ENCODE measurements around the gene AGTPBP1.

DNA sequence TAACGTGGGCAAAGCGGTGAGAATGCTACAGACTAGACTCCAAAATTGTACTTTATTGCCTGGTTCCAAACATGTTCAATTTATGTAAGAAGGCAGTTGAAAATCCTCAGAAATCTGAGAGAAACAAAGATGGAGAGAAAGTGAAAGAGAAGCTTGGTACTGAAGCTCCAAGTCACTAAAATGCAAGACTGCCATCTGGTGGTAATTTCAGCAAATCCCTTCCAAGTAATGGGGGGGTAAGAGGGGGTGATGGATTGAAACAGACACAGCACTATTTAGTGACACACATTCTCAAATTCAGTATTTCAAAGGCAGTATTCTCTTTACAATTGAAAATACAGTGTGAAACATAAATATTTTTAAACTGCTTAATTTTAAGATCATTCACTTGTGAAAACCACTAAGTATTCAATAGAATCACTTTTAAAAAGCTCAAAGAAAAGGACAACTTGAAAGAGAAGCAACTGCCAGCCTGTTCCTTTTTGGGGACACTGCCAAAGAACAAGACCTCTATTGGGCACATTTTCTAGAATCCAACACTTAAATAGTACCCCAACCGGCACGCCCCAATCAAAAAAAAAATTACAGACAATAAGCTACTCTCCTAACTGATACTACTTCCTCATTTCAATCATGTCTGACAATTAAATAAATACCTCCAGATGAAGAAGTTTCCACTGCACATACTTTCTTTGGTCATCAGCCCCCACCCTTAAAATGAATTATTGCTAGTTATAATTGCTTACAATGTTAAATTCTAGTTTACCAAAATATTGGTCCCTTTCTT, 131.5 kb downstream of the AGTPBP1 start:
- no peak for TF ChIP-seq EP300 (IDR thresholded peaks at IDR 0.05)
- no peak for TF ChIP-seq POLR2A (IDR thresholded peaks at IDR 0.05)
